Stimulated activated CD8-positive, alpha-beta memory T cell treated with anti-CD3 and anti-CD28 coated beads, Interleukin-4, amount 100 ng/mL, for 1 hour (primary cell): ENCODE measurements around the gene NUDT1.

Experiments used
- DNase-seq, 2 donors: peaks; one replicate each; pipeline ENCODE4 v3.0.0-alpha.2; 2020; ENCODE audit warnings: low read depth in 2 of 2, low spot score in 1 of 2

NUDT1 gene

GRCh38 chr7:2223321-2223720 lies 18.7 kb upstream of the NUDT1 start:
- no peak for DNase-seq

GRCh38 chr7:2224491-2224928 lies 17.5 kb upstream of the NUDT1 start:
- no peak for DNase-seq

- no peak for DNase-seq
These were observed 17.1 kb upstream of the NUDT1 start for GRCh38 chr7:2224934-2225333.

- no peak for DNase-seq
These were observed 16.7 kb upstream of the NUDT1 start for GRCh38 chr7:2225336-2225735.

GRCh38 chr7:2225830-2226229 lies 16.2 kb upstream of the NUDT1 start:
- DNase-seq, result no peak

GRCh38 chr7:2227699-2228098 lies 14.3 kb upstream of the NUDT1 start:
- DNase-seq, result no peak

DNA sequence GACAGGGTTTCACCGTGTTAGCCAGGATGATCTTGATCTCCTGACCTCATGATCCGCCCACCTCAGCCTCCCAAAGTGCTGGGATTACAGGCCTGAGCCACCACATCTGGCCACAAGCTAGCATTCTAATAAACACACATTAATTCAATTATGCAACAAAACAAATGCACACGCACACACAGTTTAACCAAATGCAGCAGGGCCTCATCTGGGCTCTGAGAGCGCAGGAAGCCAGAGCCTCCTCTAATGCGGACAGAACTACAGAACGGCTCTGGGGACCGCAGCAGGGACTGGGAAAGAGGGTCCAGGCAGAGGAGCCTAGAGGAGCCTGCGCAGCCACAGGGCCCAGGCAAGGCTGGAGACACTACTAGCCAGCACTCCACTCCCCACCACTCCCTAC lies 13.1 kb upstream of the NUDT1 start:
- DNase-seq, result no peak

DNA sequence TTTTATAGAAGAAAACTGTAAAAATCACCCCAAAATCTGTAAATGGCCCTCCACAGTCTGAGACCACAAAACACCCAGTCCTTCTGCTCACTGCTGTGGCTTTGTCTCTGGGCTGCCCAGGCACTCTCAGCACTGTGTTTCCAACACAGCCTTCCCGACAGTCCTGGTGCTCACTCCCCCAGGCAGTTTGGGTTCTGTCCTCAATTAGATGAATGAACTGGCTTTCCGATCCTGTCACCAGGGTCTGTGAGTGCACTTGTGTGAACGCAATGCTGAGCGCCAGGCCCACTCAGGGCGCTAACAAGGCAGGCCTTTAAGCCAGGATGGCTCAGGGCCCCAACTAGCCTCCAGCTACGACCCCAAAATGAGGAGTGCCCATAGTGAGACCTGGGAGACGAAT lies 12.6 kb upstream of the NUDT1 start:
- DNase-seq, result no peak

DNA sequence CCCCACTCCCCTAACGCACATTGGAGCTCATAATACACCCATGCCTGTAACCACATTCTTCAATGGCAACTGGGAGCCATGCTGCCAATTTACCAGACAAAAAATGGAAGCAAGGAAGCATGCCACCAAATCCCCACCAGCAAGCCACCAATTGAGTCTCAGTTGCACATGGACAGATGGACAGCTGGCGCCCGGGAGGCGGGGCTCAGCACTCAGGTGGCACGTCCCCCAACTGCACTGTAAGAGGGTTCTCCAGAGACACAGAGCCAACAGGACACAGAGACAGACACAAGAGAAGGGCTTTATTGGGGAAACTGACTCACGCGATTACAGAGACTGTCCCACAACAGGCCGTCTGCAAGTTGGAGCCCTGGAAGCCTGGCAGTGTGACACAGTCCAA lies 11.8 kb upstream of the NUDT1 start:
- DNase-seq, result no peak

DNA sequence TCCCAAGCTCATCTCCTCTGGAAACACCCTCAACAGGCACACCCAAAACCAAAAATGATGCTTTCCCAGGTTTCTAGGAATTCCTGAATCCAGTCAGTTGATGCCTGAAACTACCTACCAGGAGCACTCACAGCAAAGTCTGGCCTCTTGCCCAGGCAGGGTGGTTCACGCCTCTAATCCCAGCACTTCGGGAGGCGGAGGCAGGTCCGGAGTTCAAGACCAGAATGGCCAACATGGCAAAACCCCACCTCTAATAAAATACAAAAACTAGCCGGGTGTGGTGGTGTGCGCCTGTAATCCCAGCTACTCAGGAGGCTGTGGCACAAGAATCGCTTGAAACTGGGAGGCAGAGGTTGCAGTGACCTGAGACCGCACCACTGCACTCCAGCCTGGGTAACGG lies 11.1 kb upstream of the NUDT1 start:
- no peak for DNase-seq

DNA sequence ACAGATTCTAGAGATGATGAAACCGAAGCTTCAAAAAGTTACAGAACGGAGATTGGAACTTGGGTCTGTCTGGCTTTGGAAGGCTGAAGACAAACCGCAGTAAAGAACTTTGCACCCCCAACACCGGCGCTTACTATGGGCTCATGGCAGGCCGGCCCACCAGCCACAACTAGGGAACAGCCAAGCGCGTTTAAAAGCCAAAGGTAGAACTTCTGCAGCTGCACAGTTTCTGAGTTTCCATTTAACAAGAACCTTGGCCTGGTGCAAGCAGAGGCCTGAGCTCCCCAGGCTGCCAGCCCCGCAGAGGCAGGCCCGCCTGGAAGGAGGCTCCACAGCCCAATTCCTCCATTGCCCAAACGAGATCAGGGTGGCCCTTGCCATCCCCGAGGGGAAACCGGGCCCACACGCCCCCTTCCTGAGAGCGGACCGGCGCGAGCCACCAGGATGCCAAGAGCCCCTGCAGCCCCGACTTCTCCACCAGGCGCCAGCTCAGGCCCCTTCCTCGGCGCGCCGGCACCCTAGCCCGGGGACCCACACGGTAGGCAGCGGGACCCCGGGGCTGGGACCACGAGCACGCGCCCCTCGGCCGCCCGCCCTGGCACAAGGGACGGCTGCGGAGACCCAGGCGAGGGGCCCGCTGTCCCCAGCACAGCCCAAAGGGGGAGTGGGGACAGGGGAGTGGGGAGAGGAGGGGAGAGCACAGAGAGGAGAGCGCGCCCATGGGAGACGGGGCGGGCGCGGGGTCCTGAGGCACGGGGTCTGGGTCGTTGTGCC lies 9.8 kb upstream of the NUDT1 start:
- no peak for DNase-seq

DNA sequence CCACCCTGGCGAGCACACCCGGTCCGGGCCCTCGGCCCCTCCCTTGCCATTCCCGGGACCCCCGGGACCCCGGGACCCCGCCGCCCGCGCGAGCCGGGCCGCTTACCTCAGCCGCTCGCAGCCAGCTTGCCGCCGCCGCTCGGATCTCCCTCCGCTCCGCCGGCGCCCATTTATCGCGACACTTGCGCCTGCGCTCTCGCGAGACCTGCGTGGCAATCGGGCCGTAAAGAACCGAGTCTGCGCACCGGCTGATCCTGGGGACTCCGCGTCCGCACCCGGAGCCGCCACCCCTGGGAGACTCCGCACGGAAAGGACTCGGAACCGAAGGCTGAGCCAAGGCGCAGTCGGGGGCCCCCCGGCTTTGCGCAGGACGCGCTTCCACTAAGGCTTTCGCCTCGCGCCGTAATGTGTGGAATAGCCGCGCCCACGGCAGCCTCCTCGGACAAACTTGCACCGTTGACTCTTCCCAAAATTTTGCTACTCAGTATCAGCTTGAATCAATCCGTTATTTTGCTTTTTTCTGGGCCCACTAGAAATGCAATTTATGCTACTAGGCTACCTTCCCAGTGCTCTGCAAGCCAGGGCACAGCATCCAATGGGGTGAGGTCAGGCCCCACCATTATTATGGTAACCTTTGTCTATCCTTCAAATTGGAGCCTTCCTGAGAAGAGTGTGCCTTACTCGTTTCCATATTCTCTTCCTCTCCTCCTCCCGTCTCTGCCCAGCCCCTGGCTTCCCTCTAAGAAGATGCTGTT lies 9.1 kb upstream of the NUDT1 start, which contains the start of gene MAD1L1:
Gene MAD1L1 (minus strand): TSS at position 180 of the 755 bp plus-strand sequence. CDS start 2,812 bp downstream, outside the sequence.
- DNase-seq, result peak; percentile 66 to 78

GRCh38 chr7:2233926-2234325 lies 8.1 kb upstream of the NUDT1 start:
- no peak for DNase-seq

DNA sequence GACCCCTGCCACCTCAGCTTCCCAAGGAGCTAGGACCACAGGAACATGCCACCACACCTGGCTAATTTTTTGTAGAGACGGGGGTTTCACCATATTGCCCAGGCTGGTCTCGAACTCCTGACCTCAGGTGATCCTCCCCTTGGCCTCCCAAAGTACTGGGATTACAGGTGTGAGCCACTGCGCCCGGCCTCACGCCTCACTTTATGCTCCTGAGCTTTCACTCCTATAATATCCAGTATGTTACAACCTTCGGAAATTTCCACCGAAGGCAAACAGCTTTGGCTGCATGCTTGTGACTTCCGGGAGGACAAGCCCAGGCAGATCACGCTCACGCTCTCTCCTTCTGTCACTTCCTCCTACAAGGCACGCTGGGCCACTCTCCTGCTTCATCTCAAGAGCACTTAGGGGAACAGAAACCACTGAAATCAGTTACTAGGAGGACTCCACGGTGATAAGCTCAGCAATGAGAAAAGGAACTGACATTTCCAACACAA lies 4.9 kb upstream of the NUDT1 start:
- DNase-seq, result no peak

GRCh38 chr7:2239242-2239641 lies 2.8 kb upstream of the NUDT1 start:
- DNase-seq, result no peak

GRCh38 chr7:2242541-2243429 lies 759 bp downstream of the NUDT1 start:
- no peak for DNase-seq

- no peak for DNase-seq
These were observed 1.4 kb downstream of the NUDT1 start for GRCh38 chr7:2243458-2243857.

GRCh38 chr7:2244404-2244995 lies 2.5 kb downstream of the NUDT1 start:
- DNase-seq, result no peak

GRCh38 chr7:2245883-2246675 lies 4.1 kb downstream of the NUDT1 start:
- no peak for DNase-seq
